Keratinocyte (primary cell): ENCODE data around the gene PTP4A2. TPM values are rescaled to one million over a fixed set of nuclear protein-coding genes. Genes with fewer than 3 reads are reported as not detected.

Source experiments
- DNase-seq: peaks from one replicate; pipeline ENCODE4 v3.0.0-alpha.2; 2011; ENCODE audit warnings: low read depth, missing footprints, low spot score
- FAIRE-seq: peaks from 2 replicates; lab custom pipeline; 2011; peaks lifted over from hg19 to GRCh38; lab: Jason Lieb, UNC
- H2AFZ ChIP-seq: 2 replicates; pipeline ENCODE4 v1.6.0; 2012; ENCODE audit warnings: low read length, control low read depth, inconsistent platforms; ENCODE audit not compliant: control insufficient read depth
- H3K27ac ChIP-seq: 2 replicates; pipeline ENCODE4 v1.5.1; 2011; ENCODE audit warnings: low read length; ENCODE audit not compliant: control insufficient read depth, insufficient read depth
- H3K27me3 ChIP-seq: 3 replicates; pipeline ENCODE4 v1.6.0; 2011; ENCODE audit warnings: low read length; ENCODE audit not compliant: control insufficient read depth, insufficient read depth; ENCODE audit errors: extremely low read depth
- H3K36me3 ChIP-seq, 2 experiments: 2 replicates in 1 of 2; 3 replicates in 1 of 2; pipeline ENCODE4 v1.5.1; 2011; ENCODE audit warnings: low read length in 2 of 2, mild to moderate bottlenecking in 1 of 2; ENCODE audit not compliant: control insufficient read depth in 2 of 2, insufficient read depth in 2 of 2; ENCODE audit errors: extremely low read depth in 1 of 2
- H3K4me1 ChIP-seq: 3 replicates; pipeline ENCODE4 v1.5.1; 2011; ENCODE audit warnings: low read length; ENCODE audit not compliant: control insufficient read depth, insufficient read depth; ENCODE audit errors: extremely low read depth
- H3K4me2 ChIP-seq: 3 replicates; pipeline ENCODE4 v1.6.0; 2011; ENCODE audit warnings: low read depth, low read length; ENCODE audit not compliant: control insufficient read depth, insufficient read depth; ENCODE audit errors: extremely low read depth
- H3K4me3 ChIP-seq, 3 experiments: fragments of 200-600 bp in 1 of 3; sonication (generic) in 1 of 3; 2 replicates in 2 of 3; 3 replicates in 1 of 3; pipeline ENCODE4 v1.5.1; 2011 to 2016; ENCODE audit warnings: low read length in 3 of 3, mild to moderate bottlenecking in 3 of 3, control low read depth in 2 of 3, inconsistent platforms in 1 of 3, low read depth in 1 of 3, mixed read lengths in 1 of 3, mixed run types in 1 of 3, moderate library complexity in 1 of 3; ENCODE audit not compliant: control insufficient read depth in 2 of 3, insufficient read depth in 2 of 3; ENCODE audit errors: extremely low read depth in 1 of 3
- H3K79me2 ChIP-seq: 2 replicates; pipeline ENCODE4 v1.6.0; 2012; ENCODE audit warnings: low read length; ENCODE audit not compliant: control insufficient read depth, insufficient read depth
- H3K9ac ChIP-seq: 3 replicates; pipeline ENCODE4 v1.6.0; 2011; ENCODE audit warnings: low read length; ENCODE audit not compliant: control insufficient read depth, insufficient read depth; ENCODE audit errors: extremely low read depth
- H3K9me1 ChIP-seq: 3 replicates; pipeline ENCODE4 v1.6.0; 2011; ENCODE audit warnings: low read length; ENCODE audit not compliant: control insufficient read depth, insufficient read depth; ENCODE audit errors: extremely low read depth
- H3K9me3 ChIP-seq: 2 replicates; pipeline ENCODE4 v1.5.1; 2012; ENCODE audit warnings: low read depth, low read length; ENCODE audit not compliant: control insufficient read depth
- H4K20me1 ChIP-seq: 3 replicates; pipeline ENCODE4 v1.6.0; 2011; ENCODE audit warnings: low read length; ENCODE audit not compliant: control insufficient read depth, insufficient read depth; ENCODE audit errors: extremely low read depth
- EZH2 ChIP-seq: IDR thresholded peaks from one replicate; pipeline ENCODE4 v1.6.1; 2012; ENCODE audit warnings: inconsistent platforms, mild to moderate bottlenecking, low read length, moderate library complexity
- dilution Hi-C: fragments of 300-500 bp; cut with MboI; formaldehyde crosslinking; loops from one replicate; pipeline ENCODE4 v1.7.0; 2020; ENCODE audit warnings: low sequenced_read_pairs; ENCODE audit not compliant: extremely low pct_ligation_motif_present
- polyA plus RNA-seq, 5 experiments: library from polyadenylated mRNA; depleted of rRNA in 3 of 5; stranded (reverse) in 3 of 5; stranded (forward) in 1 of 5; unstranded in 1 of 5; fragments of >200 nt; gene quantifications; 1 replicate in 1 of 5; 2 replicates in 3 of 5; 3 replicates in 1 of 5; pipeline versions ENCODE4 v1.2.1 to v1.2.3, GENCODE V29; 2011 to 2012; ENCODE audit warnings: missing spikeins in 2 of 5, low read depth in 1 of 5, low replicate concordance in 1 of 5
- TF ChIP-seq, protein P1 (sequence below), 3 experiments: IDR thresholded peaks in 1 of 3; conservative IDR thresholded peaks in 1 of 3; optimal IDR thresholded peaks in 1 of 3; 2 replicates in 2 of 3; 3 replicates in 1 of 3; pipeline versions ENCODE3 to v1.5.1; 2011; ENCODE audit warnings: low read length in 3 of 3, mild to moderate bottlenecking in 3 of 3, moderate library complexity in 2 of 3, control low read depth in 1 of 3, inconsistent platforms in 1 of 3; ENCODE audit not compliant: insufficient read depth in 2 of 3; ENCODE audit errors: extremely low read depth in 1 of 3

The PTP4A2 gene
- polyA plus RNA-seq, 1 donor (not counting 4 experiments of a cell fraction or from before 2014, with no cell fraction given), result 368 TPM

- Histone ChIP-seq H3K9me1 (no peaks in the 10 kb centered on the region), H2AFZ (no peak overlapping the region), H3K27me3 (no peaks in the 10 kb centered on the region), H3K4me1 (no peaks in the 10 kb centered on the region), H3K4me3 (no peak overlapping the region), H3K27ac (no peak overlapping the region), H3K9ac (no peak overlapping the region), H3K36me3 (no peaks in the 10 kb centered on the region), H3K79me2 (no peaks in the 10 kb centered on the region), H3K4me2 (no peak overlapping the region), H3K9me3 (no peaks in the 10 kb centered on the region), H4K20me1 (no peaks in the 10 kb centered on the region)
- TF ChIP-seq EZH2, result no peak
- TF ChIP-seq, protein P1, sequence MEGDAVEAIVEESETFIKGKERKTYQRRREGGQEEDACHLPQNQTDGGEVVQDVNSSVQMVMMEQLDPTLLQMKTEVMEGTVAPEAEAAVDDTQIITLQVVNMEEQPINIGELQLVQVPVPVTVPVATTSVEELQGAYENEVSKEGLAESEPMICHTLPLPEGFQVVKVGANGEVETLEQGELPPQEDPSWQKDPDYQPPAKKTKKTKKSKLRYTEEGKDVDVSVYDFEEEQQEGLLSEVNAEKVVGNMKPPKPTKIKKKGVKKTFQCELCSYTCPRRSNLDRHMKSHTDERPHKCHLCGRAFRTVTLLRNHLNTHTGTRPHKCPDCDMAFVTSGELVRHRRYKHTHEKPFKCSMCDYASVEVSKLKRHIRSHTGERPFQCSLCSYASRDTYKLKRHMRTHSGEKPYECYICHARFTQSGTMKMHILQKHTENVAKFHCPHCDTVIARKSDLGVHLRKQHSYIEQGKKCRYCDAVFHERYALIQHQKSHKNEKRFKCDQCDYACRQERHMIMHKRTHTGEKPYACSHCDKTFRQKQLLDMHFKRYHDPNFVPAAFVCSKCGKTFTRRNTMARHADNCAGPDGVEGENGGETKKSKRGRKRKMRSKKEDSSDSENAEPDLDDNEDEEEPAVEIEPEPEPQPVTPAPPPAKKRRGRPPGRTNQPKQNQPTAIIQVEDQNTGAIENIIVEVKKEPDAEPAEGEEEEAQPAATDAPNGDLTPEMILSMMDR (optimal IDR thresholded peaks at IDR 0.05 in 1 of 3, IDR thresholded peaks at IDR 0.05 in 1 of 3, conservative IDR thresholded peaks at IDR 0.05 in 1 of 3; ENCODE audit: extremely low read depth in 1 of 3, insufficient read depth in 2 of 3, low read length in 3 of 3), result no peak
- DNase-seq, result no peak
- FAIRE-seq, result no peak
- dilution Hi-C loops, result no loop called here
These were observed 71.6 kb downstream of the PTP4A2 start for GRCh38 chr1:31866450-31867032.

- Histone ChIP-seq H3K9me1 (no peaks in the 10 kb centered on the region), H3K36me3 (no peaks in the 10 kb centered on the region), H4K20me1 (no peaks in the 10 kb centered on the region), H3K27me3 (no peaks in the 10 kb centered on the region), H3K9ac (no peak overlapping the region), H3K4me3 (no peak overlapping the region), H3K4me2 (no peak overlapping the region), H2AFZ (no peak overlapping the region), H3K27ac (no peak overlapping the region), H3K4me1 (no peaks in the 10 kb centered on the region), H3K79me2 (no peaks in the 10 kb centered on the region), H3K9me3 (no peaks in the 10 kb centered on the region)
- DNase-seq, result no peak
- dilution Hi-C loops, result no loop called here
- TF ChIP-seq, protein P1 (optimal IDR thresholded peaks at IDR 0.05 in 1 of 3, IDR thresholded peaks at IDR 0.05 in 1 of 3, conservative IDR thresholded peaks at IDR 0.05 in 1 of 3; ENCODE audit: extremely low read depth in 1 of 3, insufficient read depth in 2 of 3, low read length in 3 of 3), result no peak
- TF ChIP-seq EZH2, result no peak
- FAIRE-seq, result no peak
These were observed 72.3 kb downstream of the PTP4A2 start for GRCh38 chr1:31865728-31866449.
